ENCODE results near the gene DEFB112.

DEFB112 gene, protein sequence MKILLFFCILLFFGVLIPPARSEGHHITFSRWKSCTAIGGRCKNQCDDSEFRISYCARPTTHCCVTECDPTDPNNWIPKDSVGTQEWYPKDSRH

DNA sequence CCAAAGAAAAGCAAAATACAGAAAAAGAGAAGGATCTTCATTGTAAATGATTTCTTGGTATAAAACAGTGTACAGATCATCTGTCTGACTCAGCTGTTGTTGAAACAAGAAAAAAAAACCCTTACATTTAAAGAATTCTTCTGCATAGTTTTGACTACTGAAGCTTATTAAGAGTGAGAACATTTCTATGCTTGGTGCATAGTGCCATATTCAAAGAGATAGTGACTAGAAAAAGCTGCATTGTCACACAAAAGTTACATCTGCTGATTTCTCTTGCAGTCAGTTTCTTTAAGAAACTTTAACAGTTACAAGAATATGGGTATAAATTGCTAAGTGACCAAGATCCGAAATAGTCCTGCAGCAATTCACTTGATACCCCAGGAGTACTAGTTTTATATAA is at the start of gene DEFB112:
Gene DEFB112, minus strand, starts transcription at position 101 of the 400 bp plus-strand sequence. Its CDS starts 60 bp downstream, at position 41.
- DNase-seq, result no peak

GRCh38 chr6:50098641-50098993 is 48.9 kb upstream of the DEFB112 start:
- no peak for DNase-seq

- no peak for DNase-seq
These were observed 48.4 kb upstream of the DEFB112 start for GRCh38 chr6:50097966-50098640.

DNA sequence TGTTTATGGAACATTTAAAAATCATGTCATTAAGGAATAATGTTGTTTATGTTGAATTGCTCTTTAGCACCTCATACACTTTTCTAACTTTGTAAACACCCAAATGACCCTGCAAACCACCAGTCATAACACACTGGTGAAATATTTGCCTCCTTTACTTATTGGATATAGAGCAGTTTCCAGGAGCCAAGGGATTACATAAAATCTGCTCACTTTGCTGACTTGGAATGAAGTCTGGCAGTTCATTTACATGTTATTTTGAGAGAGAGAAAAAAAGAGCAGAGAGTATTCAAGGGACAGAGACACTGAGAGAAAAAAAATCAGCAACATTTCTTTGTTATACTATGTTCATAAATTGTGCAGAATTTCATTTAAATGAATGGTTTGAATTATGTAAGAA is 46.6 kb upstream of the DEFB112 start:
- DNase-seq, result no peak

DNA sequence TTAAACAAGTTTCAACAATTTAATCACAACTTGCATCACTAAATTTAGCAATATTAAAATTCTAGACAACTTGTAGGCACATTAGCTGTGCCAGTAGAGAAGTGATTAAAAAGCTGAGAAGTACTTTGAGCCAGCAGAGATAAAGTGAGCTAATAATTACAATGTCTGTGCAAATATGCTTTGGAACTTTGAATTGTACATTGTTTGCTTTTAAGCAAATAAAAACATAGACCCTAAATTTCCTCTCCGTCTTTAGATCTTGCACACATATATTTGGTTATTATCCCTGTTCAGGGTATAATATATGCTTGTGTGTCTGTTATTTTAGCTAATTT is 44.2 kb upstream of the DEFB112 start:
- DNase-seq, result no peak

DNA sequence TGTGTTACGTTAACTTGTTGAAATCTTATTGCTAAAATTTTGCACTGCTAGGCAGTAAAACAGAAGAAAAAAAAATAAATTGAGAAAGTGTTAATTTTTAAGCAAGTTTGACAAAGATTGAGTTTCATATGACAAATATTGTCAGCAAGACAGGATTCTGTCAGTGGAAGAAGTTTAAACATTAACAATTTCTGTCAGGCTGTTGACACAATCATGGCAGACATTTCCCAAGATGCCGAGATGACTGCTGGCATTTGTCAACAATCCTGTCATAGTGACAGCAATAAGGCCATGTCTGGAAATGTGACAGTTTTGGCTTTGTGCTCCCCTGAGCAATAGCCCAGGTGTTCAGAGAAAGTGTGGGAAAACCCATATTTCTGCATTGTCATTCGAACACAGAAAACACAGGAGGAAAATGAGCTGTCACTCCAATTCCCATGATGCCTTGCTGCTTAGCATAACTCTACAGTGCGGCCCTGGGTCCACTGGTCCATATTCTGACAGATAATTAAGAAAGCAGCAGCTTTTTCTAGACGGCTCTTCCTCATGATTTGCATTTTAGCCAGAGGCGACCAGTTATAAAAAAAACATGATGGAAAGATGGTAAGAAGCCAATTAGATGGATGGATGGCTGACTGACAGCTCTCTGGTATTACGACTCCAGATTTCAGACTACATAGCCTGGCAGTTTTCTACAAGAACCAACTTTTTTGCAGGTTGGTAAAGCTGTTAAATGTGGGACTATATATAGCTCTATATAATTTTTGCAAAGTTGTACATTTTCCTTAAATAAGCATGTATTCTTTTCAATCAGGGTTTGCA is 43.6 kb upstream of the DEFB112 start:
- no peak for DNase-seq

DNA sequence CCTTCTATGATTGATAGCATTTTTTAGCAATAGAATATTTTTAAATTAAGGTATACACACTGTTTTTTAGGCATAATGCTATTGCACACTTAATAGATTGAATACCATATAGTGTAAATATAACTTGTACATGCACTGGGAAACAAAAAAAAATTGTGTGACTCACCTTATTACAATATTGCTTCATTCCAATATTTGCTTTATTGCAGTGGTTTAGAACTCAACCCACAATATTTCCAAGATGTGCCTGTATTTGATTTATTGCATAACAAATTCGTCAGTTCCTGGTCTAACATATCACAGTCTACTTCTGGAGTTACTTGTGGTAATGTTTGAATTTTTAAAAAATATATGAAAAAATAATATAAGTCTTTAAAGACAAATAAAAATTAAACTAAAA is 41.9 kb upstream of the DEFB112 start:
- DNase-seq, result no peak

GRCh38 chr6:50089911-50090310 is 40.2 kb upstream of the DEFB112 start:
- DNase-seq, result no peak

- no peak for DNase-seq
These were observed 37.7 kb upstream of the DEFB112 start for GRCh38 chr6:50087231-50087954.

DNA sequence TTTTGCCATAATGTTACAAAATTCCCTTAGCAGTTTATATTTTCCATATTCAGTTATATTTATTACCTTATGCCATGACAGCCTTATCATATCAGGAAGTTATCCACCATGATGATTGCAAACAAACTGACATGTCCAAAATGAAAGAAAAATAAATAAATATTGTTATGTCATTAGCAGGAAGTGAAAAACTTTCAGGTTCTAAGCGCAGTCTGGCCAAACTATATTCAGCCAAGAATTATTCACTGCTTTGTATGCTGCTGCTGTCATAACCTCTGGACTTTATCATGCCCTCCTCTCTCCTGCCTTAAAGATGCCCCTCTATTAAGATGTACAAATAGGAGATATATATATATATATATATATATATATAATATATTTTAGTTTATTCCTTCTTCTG is 27.7 kb upstream of the DEFB112 start:
- no peak for DNase-seq

DNA sequence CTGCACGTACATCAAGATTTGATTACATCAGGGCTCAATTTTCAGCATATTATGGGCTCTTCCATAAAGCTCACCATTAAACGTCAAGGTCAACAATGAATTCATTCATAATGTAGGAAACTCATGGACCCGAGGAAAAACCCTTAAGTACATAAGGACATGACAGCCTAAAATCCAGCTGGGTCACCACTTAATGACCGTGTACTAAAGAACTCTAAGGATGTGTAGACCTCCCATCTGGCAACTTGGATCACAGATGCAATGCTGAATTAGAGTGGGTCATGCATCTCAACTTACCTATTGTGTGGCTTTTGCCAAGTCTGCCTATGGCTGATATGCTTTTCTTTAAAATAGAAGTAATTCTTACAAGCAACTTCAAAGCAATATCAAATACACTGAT is 26.7 kb upstream of the DEFB112 start:
- no peak for DNase-seq

GRCh38 chr6:50071921-50072320 is 22.2 kb upstream of the DEFB112 start:
- DNase-seq, result no peak

DNA sequence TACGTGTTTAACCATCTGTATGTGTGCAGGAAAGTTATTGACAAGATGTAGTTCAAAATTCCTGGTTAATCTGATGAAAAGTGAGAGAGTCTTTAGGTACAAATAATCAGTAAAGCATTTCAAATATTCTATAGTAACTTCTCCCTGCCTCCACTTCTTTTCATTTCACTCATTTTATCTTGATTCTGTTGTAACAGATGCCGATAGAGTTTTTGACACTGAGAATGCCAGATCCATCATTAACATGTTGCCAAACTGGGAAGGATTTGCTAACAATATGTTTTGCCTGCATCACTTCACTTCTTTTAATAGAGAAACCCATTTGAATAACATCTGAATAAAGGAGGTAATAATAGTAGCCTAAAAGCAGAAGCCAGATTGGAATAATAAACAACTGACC is 20.4 kb upstream of the DEFB112 start:
- no peak for DNase-seq

DNA sequence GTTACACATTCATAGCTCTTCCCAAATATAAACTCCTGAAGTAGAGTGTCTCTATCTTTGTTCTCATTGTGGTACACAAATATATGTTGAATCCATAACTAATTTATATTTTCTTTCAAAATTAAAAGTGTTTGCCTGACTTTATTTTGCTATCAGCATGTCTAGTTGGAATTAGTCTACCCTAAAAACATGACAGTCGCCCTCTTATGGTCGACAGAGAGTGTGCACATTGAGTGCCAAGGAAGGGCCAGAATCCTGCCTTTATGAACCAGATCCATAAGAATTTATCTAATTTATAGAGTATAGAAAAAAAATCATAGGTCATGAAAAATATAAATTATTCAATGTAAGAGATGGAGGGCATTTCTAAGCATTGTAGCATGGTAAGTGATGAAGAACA is 12.3 kb upstream of the DEFB112 start:
- DNase-seq, result no peak

DNA sequence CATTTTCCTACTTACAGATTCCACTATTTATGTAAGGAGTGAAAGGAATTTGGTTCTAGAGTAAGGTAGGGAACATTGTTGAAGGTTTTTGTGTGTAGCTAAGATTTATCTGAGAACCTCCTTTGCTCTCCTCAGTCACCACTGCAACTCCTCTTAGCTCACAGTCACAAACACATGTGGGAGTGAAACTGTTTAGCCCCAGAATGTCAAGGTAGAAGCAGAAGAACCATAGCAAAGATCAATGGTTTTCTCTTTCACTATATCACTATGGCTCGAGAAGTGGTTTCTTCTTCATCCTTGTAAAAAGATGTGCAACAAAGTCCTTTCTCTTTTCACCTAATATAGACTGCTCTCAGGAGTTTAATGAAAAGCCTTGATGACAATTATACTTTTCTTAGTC is 6.5 kb upstream of the DEFB112 start:
- DNase-seq, result no peak

DNA sequence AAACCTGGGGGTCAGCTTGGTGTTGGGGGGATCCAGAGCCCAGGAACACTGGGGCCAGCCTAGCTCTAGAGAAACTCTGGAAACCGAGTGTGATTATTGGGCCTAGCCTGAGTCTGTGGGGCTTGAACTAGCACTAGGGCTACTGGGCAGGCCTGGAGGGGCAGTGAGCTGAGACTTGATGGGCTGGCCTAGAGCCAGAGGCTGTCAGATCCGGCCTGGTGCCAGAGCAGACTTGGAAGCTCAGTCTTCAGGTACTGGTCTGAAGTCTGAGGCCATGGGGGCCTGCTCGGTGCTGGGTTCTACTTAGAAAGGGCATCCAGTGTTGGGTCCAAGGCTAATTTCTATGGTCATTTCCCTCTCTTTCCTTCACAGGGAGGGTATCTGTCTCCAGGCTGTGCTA is 2.7 kb downstream of the DEFB112 start:
- no peak for DNase-seq

GRCh38 chr6:50030777-50031562 is 18.8 kb downstream of the DEFB112 start:
- DNase-seq, result no peak

GRCh38 chr6:50030350-50030749 is 19.4 kb downstream of the DEFB112 start:
- DNase-seq, result no peak

GRCh38 chr6:50025258-50025657 is 24.5 kb downstream of the DEFB112 start:
- no peak for DNase-seq

DNA sequence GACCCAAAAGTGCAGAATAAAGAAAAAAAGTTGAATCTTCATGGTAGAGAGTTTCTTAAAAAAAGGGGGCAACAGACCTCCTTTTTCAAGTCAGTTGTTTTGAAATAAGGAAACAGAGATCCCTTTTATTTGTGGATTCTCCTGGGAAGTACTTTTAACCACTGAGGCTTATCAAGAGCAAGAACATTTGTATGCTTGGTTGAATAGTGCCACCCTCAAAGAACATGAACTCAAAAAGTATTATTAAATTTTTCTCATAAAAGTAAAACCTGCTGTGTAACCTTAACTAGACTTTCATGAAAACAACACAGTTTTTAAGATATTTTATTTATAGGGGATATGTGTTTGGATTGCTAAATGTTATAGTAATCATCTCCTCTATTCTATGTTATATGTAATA is 27.8 kb downstream of the DEFB112 start, which contains the start of gene DEFB110:
Gene DEFB110, minus strand, starts transcription at position 101 of the 400 bp plus-strand sequence. Its CDS starts 59 bp downstream, at position 42.
- no peak for DNase-seq

- no peak for DNase-seq
These were observed 41.9 kb downstream of the DEFB112 start for GRCh38 chr6:50007819-50008218.

GRCh38 chr6:50003139-50003538 is 46.6 kb downstream of the DEFB112 start:
- DNase-seq, result no peak

- DNase-seq, result no peak
These were observed 54.5 kb downstream of the DEFB112 start for GRCh38 chr6:49995278-49995677.
